ENCODE data around the gene RANBP10.

The RANBP10 gene

DNA sequence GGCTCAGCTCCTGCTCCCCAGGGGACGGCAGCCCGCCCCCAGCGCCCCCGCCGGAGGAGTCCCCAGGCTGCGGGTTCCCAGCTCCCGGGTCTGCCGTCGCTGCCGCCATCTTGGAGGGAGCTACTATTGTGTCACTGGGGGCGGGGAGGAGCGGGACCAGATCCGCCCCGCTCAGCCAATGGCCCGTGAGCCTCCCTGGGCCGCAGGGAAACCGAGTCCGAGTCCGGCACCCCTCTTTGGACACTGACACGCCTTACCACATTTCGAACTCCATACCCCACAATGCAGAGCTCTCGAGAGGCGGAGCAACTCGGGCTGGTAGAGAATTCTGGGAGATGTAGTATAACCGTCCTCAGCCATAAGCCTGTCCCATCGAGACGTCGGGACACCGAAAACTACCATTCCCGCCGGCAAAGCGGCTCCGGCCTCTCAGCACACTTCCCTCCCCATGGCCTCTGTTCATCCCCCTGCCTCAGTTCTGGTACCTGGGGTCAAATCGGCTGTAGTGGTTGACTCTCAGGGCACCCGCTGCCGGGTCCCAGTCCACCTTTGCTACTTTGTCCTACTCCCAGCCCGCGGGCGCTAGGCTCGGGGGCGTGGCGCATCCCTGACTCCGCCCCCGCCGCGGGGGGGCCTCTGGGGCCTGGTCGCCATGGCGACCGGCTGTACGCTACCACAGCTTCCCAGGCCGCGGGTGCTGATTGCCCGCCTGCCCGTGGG, at the start of gene RANBP10, which contains the start of gene TSNAXIP1:
RANBP10 (minus strand) TSS at position 133 of the 720 bp plus-strand sequence; CDS start at position 109, 24 bp downstream.
TSNAXIP1 (plus strand) TSS at position 462 of the 720 bp plus-strand sequence. CDS start 261 bp downstream, outside the sequence.
- peak within 1 kb of the TSS; percentile 71 for H3K27ac ChIP-seq
- no peak for TF ChIP-seq ZFX (IDR thresholded peaks at IDR 0.05; ENCODE audit: borderline replicate concordance)
- TF ChIP-seq, protein P1, sequence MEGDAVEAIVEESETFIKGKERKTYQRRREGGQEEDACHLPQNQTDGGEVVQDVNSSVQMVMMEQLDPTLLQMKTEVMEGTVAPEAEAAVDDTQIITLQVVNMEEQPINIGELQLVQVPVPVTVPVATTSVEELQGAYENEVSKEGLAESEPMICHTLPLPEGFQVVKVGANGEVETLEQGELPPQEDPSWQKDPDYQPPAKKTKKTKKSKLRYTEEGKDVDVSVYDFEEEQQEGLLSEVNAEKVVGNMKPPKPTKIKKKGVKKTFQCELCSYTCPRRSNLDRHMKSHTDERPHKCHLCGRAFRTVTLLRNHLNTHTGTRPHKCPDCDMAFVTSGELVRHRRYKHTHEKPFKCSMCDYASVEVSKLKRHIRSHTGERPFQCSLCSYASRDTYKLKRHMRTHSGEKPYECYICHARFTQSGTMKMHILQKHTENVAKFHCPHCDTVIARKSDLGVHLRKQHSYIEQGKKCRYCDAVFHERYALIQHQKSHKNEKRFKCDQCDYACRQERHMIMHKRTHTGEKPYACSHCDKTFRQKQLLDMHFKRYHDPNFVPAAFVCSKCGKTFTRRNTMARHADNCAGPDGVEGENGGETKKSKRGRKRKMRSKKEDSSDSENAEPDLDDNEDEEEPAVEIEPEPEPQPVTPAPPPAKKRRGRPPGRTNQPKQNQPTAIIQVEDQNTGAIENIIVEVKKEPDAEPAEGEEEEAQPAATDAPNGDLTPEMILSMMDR (IDR thresholded peaks at IDR 0.05) = no peak

DNA sequence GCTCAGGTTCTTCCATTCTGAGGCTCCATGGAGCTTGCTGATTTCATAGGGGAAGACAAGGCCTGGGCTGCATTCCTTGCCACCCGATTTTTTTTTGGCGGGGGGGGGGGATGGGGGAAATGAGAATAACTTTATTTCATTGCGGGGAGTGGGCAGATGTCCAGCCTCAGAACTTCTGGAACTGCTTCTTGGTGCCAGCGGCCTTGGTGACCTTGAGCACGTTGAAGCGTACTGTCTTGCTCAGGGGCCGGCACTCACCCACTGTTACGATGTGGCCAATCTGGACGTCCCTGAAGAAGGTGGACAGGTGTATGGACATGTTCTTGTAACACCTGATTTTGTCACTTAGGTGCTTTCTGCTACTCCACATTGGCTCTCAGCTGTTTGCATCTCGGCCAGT, 49.4 kb upstream of the RANBP10 start:
- TF ChIP-seq ZFX (IDR thresholded peaks at IDR 0.05; ENCODE audit: borderline replicate concordance) = no peak
- no peak overlapping the region for H3K27ac ChIP-seq

DNA sequence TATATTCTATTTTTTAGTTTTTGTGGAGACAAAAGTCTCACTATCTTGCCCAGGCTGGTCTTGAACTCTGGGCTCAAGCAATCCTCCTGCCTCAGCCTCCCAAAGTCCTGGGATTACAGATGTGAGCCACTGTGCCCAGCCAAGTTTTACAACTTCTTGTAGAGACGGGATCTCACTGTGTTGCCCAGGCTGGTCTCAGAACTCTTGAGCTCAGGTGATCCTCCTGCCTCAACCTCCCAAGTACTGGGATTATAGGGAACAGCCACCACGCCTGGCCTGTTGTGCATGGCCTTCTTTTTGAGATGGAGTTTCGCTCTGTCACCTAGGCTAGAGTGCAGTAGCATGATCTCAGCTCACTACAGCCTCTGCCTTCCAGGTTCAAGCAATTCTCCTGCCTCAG, 47.3 kb upstream of the RANBP10 start:
- H3K27ac ChIP-seq = no peak overlapping the region
- TF ChIP-seq ZFX (IDR thresholded peaks at IDR 0.05; ENCODE audit: borderline replicate concordance) = no peak
- TF ChIP-seq, protein P1 (IDR thresholded peaks at IDR 0.05) = no peak

DNA sequence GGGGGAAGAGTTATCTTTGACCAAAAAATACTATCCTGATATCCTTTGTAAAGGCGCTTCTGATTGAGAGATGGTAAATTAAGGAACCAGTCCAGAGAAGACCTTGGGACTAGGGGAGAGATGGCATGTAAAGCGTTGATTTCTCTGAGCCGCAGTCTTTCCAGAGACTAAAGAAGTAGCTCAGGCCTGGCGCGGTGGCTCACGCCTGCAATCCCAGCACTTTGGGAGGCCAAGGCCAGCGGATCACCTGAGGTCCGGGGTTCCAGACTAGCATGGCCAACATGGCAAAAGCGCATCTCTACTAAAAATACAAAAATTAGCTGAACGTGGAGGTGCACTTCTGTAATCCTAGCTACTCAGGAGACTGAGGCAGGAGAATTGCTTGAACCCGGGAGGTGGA, 41.8 kb upstream of the RANBP10 start:
- peak overlapping the region; percentile 91 for H3K27ac ChIP-seq
- TF ChIP-seq, protein P1 (IDR thresholded peaks at IDR 0.05) = no peak
- no peak for TF ChIP-seq ZFX (IDR thresholded peaks at IDR 0.05; ENCODE audit: borderline replicate concordance)

DNA sequence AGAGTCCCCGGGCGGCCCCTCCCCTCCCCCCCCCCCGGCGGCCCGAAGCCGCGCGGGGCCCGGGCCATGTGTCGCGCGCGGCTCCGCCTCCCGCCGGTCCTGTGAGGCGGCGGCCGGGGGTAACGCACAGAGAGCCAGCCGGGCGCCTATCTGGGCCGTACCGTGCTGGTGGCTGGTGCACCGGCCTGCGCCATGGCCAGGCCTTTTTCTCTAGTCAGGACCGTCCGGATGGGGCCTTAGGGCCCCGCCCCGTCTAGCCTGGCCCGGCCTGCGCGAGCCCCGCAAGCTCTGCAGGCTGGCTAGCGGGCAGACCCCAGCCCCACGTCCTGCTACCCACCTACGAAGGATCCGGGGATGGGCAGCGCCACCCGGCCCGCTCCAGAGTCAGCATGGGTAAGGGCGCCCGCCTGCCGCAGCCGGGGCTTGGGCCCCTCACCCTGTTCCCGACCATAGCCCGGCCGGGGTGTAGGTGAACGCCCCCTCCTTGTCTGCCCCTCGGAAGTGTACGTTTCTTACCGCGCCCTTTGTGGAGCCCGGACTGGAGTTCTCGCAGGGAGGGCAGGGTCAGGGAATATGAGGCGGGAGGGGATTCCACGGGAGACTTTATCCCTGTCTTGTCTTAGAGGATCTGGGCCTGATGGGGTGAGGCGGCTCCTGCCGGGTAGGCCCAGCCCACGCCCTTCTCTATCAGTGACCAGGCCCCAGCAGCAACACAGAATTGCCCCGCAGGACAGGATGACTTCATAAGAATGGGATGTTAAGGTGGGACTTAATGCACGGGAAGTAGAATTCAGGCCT, 40.9 kb upstream of the RANBP10 start, which contains the start of gene CENPT:
CENPT (minus strand) TSS at position 630 of the 798 bp plus-strand sequence. CDS start 13,834 bp downstream, outside the sequence.
- TF ChIP-seq, protein P1 (IDR thresholded peaks at IDR 0.05) = no peak
- no peak for TF ChIP-seq ZFX (IDR thresholded peaks at IDR 0.05; ENCODE audit: borderline replicate concordance)
- peak within 1 kb of the TSS; percentile 91 for H3K27ac ChIP-seq

DNA sequence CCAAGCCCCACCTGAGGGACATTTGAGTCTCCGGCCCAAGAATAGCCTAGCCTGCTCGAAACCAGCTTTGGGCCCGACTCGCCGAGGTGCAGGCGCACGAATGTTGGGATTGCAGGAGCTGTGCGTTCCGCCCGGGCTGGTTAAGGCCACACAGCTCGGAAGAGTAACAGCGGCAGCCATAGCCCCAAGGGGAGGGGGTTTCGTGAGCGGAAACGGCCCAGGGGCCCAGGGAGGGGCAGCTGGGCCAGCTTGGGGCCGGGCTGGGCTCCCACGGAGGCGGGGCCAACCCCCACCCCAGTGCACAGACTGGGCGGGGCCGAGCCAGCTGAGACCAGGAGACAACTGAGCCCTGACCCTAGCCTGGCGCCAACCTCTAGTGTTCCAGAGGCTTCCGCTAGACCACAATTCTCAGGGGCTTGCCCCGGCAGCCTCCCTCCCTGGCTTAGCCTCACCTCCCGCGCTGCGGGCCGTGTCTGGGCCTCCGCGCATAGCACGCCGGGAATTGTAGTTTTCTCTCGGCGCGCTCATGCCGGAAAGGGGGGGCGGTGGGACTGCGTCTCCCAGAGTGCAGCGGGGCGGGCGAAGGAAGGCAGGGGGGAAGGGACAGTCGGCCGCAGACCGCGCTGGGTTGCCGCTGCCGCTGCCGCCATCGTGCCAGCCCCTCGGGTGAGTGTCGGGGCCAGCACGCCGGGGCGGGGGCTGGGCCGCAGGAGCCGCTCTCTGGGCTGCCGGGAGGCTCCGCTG, 40.1 kb upstream of the RANBP10 start, which contains the start of gene NUTF2:
NUTF2 (plus strand) TSS at position 614 of the 744 bp plus-strand sequence. CDS start 18,198 bp downstream, outside the sequence.
- H3K27ac ChIP-seq = peak within 1 kb of the TSS; percentile 91
- TF ChIP-seq, protein P1 (IDR thresholded peaks at IDR 0.05) = no peak
- no peak for TF ChIP-seq ZFX (IDR thresholded peaks at IDR 0.05; ENCODE audit: borderline replicate concordance)

DNA sequence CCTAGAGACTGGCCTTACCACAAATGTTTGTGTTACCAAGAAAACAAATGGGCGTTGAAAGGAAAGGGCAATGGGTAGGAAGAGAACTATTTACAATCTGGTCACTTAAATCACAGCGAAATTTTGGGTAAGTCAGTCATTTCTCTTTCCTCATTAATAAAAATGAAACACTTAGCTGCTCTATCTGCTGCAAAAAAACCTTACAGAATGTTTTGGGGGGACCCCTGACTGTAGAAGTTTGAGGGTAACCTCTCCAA, 39.6 kb upstream of the RANBP10 start:
- TF ChIP-seq, protein P1 (IDR thresholded peaks at IDR 0.05) = no peak
- no peak for TF ChIP-seq ZFX (IDR thresholded peaks at IDR 0.05; ENCODE audit: borderline replicate concordance)
- H3K27ac ChIP-seq = peak overlapping the region; percentile 91

Measured in 22Rv1 (cell line).